ENCODE results near the gene SLC35F3. TPM values are rescaled to one million over a fixed set of nuclear protein-coding genes. Genes with fewer than 3 reads are reported as not detected.

The SLC35F3 gene
- total RNA-seq, 1 experiment from 2014 or later: 22.7 TPM

GRCh38 chr1:234000557-234001041 lies 96.1 kb downstream of the SLC35F3 start:
- ChIA-PET POLR2A (ENCODE audit: low non-redundant PET) (interaction anchor here (0.6 kb wide), 1 partner anchor 742 kb away, joined by 3 read pairs; no protein-coding TSS in a partner anchor), CTCF (interaction anchor here (0.7 to 1.0 kb wide), 4 partner anchors 65 to 1749 kb away, joined by 3 to 4 read pairs (median 4); no protein-coding TSS in a partner anchor)
- no TSS peak for BruUV-seq (replicated peaks)
- Histone ChIP-seq H3K27me3 (replicated peaks; ENCODE audit: insufficient read depth, low read depth, low read length, poor library complexity) (peaks cover 27% of the 10 kb centered on the region), H3K4me1 (ENCODE audit: insufficient read depth, low read length, poor library complexity, severe bottlenecking) (peaks cover 17% of the 10 kb centered on the region), H3K9me3 (ENCODE audit: low read depth, low read length, poor library complexity, severe bottlenecking) (no peaks in the 10 kb centered on the region), H3K36me3 (ENCODE audit: insufficient read depth, low read length, poor library complexity, severe bottlenecking) (no peaks in the 10 kb centered on the region), H3K4me3 (ENCODE audit: low read depth, low read length, poor library complexity, severe bottlenecking) (no peak overlapping the region), H3K27ac (ENCODE audit: low read depth, low read length, poor library complexity, severe bottlenecking) (no peak overlapping the region)
- intact Hi-C loops (cut with micrococcal nuclease; ENCODE audit: unreplicated experiment): no loop called here
- DNase-seq (ENCODE audit: low spot score): peak; percentile 88
- peak; percentile 39; the same call in 1 of the 2 replicates for TF ChIP-seq CTCF (conservative IDR thresholded peaks at IDR 0.05; ENCODE audit: low read depth, low read length)
- TF ChIP-seq EZH2 (IDR thresholded peaks at IDR 0.05; ENCODE audit: borderline replicate concordance, low read depth, low read length, poor library complexity, severe bottlenecking): no peak

- no peaks in the 10 kb centered on the region for H3K36me3 ChIP-seq (ENCODE audit: insufficient read depth, low read length, poor library complexity, severe bottlenecking)
- peaks cover 17% of the 10 kb centered on the region for H3K4me1 ChIP-seq (ENCODE audit: insufficient read depth, low read length, poor library complexity, severe bottlenecking)
- peaks cover 27% of the 10 kb centered on the region for H3K27me3 ChIP-seq (replicated peaks; ENCODE audit: insufficient read depth, low read depth, low read length, poor library complexity)
- CTCF ChIA-PET: interaction anchor here (0.5 kb wide), 1 partner anchor 365 kb away, joined by 10 read pairs; no protein-coding TSS in a partner anchor
- DNase-seq (ENCODE audit: low spot score): no peak
- intact Hi-C loops (cut with micrococcal nuclease; ENCODE audit: unreplicated experiment): no loop called here
- no peak for TF ChIP-seq CTCF (conservative IDR thresholded peaks at IDR 0.05; ENCODE audit: low read depth, low read length)
- TF ChIP-seq EZH2 (IDR thresholded peaks at IDR 0.05; ENCODE audit: borderline replicate concordance, low read depth, low read length, poor library complexity, severe bottlenecking): no peak
- no TSS peak for BruUV-seq (replicated peaks)
- POLR2A ChIA-PET (ENCODE audit: low non-redundant PET): no interaction called here
- no peak overlapping the region for H3K4me3 ChIP-seq (ENCODE audit: low read depth, low read length, poor library complexity, severe bottlenecking)
- H3K27ac ChIP-seq (ENCODE audit: low read depth, low read length, poor library complexity, severe bottlenecking): no peak overlapping the region
- no peaks in the 10 kb centered on the region for H3K9me3 ChIP-seq (ENCODE audit: low read depth, low read length, poor library complexity, severe bottlenecking)
These were observed 97.3 kb downstream of the SLC35F3 start for GRCh38 chr1:234001817-234002216.

- Histone ChIP-seq H3K9me3 (ENCODE audit: low read depth, low read length, poor library complexity, severe bottlenecking) (no peaks in the 10 kb centered on the region), H3K27me3 (replicated peaks; ENCODE audit: insufficient read depth, low read depth, low read length, poor library complexity) (peaks cover 37% of the 10 kb centered on the region), H3K36me3 (ENCODE audit: insufficient read depth, low read length, poor library complexity, severe bottlenecking) (no peaks in the 10 kb centered on the region), H3K4me1 (ENCODE audit: insufficient read depth, low read length, poor library complexity, severe bottlenecking) (peaks cover 4% of the 10 kb centered on the region), H3K27ac (ENCODE audit: low read depth, low read length, poor library complexity, severe bottlenecking) (no peak overlapping the region), H3K4me3 (ENCODE audit: low read depth, low read length, poor library complexity, severe bottlenecking) (no peak overlapping the region)
- ChIA-PET CTCF (no interaction called here), POLR2A (ENCODE audit: low non-redundant PET) (no interaction called here)
- TF ChIP-seq CTCF (conservative IDR thresholded peaks at IDR 0.05; ENCODE audit: low read depth, low read length) (no peak), EZH2 (IDR thresholded peaks at IDR 0.05; ENCODE audit: borderline replicate concordance, low read depth, low read length, poor library complexity, severe bottlenecking) (no peak)
- no peak for DNase-seq (ENCODE audit: low spot score)
- intact Hi-C loops (cut with micrococcal nuclease; ENCODE audit: unreplicated experiment): no loop called here
- BruUV-seq (replicated peaks): no TSS peak
These were observed 100.1 kb downstream of the SLC35F3 start for GRCh38 chr1:234004591-234004990.
